HEK293T (cell line): ENCODE data around the gene LRRC8E.

ENCODE experiments used
- CTCF ChIA-PET: fragments of 350-600 bp; formaldehyde crosslinking; extraction: SDS; loops from one replicate; lab custom pipeline; 2021; ENCODE audit warnings: antibody characterized with exemption, inconsistent platforms; lab: Yijun Ruan, JAX
- POLR2A ChIA-PET: fragments of 350-600 bp; formaldehyde crosslinking; extraction: SDS; loops from one replicate; lab custom pipeline; 2020; ENCODE audit warnings: antibody characterized with exemption, inconsistent platforms; lab: Yijun Ruan, JAX
- DNase-seq: peaks from one replicate; pipeline ENCODE4 v3.0.0; 2012; ENCODE audit warnings: mixed read lengths; ENCODE audit errors: extremely low spot score
- ARNT ChIP-seq: fragments of 450-650 bp; IDR thresholded peaks from 2 replicates; pipeline ENCODE4 v1.6.1; 2017; ENCODE audit warnings: mild to moderate bottlenecking
- BHLHE40 ChIP-seq: fragments of 450-650 bp; IDR thresholded peaks from 2 replicates; pipeline ENCODE4 v1.6.1; 2016; ENCODE audit warnings: mild to moderate bottlenecking, moderate library complexity, borderline replicate concordance
- CTBP1 ChIP-seq: fragments of 450-650 bp; IDR thresholded peaks from 2 replicates; pipeline ENCODE4 v1.6.1; 2016; ENCODE audit warnings: borderline replicate concordance
- ELF4 ChIP-seq: fragments of 450-650 bp; IDR thresholded peaks from 2 replicates; pipeline ENCODE4 v1.6.1; 2017; ENCODE audit warnings: antibody characterized with exemption
- FOXA1 ChIP-seq: fragments of 450-650 bp; IDR thresholded peaks from 2 replicates; pipeline ENCODE4 v1.6.1; 2016; ENCODE audit warnings: mild to moderate bottlenecking
- FOXK2 ChIP-seq: fragments of 450-650 bp; IDR thresholded peaks from 2 replicates; pipeline ENCODE4 v1.6.1; 2016; ENCODE audit warnings: mild to moderate bottlenecking
- FOXM1 ChIP-seq: fragments of 450-650 bp; IDR thresholded peaks from 2 replicates; pipeline ENCODE4 v1.6.1; 2017; ENCODE audit warnings: mild to moderate bottlenecking, borderline replicate concordance
- HDGF ChIP-seq: fragments of 450-650 bp; IDR thresholded peaks from 2 replicates; pipeline ENCODE4 v1.6.1; 2017; ENCODE audit warnings: antibody characterized with exemption, borderline replicate concordance
- L3MBTL2 ChIP-seq: fragments of 450-650 bp; conservative IDR thresholded peaks from 2 replicates; pipeline ENCODE4 v1.6.1; 2016; ENCODE audit warnings: mild to moderate bottlenecking
- LEF1 ChIP-seq: fragments of 450-650 bp; IDR thresholded peaks from 2 replicates; pipeline ENCODE4 v1.6.1; 2017; ENCODE audit warnings: mild to moderate bottlenecking, borderline replicate concordance
- NFRKB ChIP-seq: fragments of 450-650 bp; IDR thresholded peaks from 2 replicates; pipeline ENCODE4 v1.6.1; 2016; ENCODE audit warnings: mild to moderate bottlenecking, moderate library complexity
- SP1 ChIP-seq: fragments of 450-650 bp; IDR thresholded peaks from 2 replicates; pipeline ENCODE4 v1.6.1; 2017
- SUZ12 ChIP-seq: fragments of 450-650 bp; IDR thresholded peaks from 2 replicates; pipeline ENCODE4 v1.6.1; 2016; ENCODE audit warnings: mild to moderate bottlenecking
- TARDBP ChIP-seq: fragments of 450-650 bp; IDR thresholded peaks from 2 replicates; pipeline ENCODE4 v1.6.1; 2016
- ZNF384 ChIP-seq: fragments of 450-650 bp; IDR thresholded peaks from 2 replicates; pipeline ENCODE4 v1.6.1; 2016
- TF ChIP-seq, protein P1 (sequence below): fragments of 450-650 bp; IDR thresholded peaks from 2 replicates; pipeline ENCODE4 v1.6.1; 2016

LRRC8E gene

DNA sequence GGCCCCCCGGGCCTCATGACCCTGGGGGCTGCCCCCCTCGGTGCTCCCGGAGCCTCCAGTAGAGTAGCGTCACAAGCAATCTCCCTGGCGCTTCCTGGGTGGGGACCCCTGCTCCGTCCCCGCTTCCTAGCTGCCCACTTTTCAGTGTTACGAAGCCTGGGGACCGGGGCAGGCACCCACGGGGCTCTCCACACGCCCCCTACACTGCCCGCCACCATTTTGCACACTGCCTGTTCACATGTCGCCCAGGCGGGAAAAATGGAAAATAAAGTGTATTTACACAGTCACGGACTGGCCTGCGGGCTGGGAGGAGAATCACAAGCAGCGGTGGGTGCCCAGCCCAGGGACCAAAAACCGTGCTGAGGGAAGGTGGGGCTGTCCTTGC lies 23.6 kb upstream of the LRRC8E start:
- CTCF ChIA-PET = no interaction called here

DNA sequence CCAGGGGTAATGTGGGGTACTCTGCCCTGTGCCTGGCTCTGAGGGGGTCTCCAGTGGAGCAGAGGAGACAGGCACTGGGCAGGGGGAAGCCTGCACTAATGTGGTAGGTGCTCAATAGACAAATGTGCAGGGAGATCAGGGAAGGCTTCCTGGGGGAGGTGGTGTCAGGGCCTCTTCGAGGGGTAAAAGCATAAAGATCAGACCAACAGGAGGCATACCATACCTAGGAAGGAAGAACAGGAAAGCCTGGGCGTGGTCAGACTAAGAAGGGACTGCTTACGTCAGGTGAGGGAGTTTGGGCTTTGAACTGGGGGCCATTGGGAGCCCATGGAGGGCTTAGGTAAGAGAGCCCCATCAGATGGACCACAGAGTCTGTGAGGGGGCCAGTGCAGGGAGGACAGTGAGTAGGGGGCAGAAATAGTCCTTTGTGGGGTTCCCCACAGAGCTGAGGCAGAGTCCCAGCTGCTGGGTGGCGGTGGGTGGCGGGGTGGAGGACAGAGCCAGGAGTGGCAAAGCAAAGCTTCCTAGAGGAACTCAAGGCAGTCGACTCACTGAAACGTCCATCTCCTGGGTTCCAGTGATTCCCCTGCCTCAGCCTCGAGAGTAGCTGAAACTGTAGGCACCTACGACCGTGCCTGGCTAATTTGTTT lies 22.9 kb upstream of the LRRC8E start:
- POLR2A ChIA-PET = interaction anchor here (0.9 to 1.2 kb wide), 2 partner anchors 38 kb away, joined by 3 read pairs; partner anchors contain the start of gene MAP2K7

More for the DNA sequence above, 23.6 kb upstream of the LRRC8E start:
- POLR2A ChIA-PET = interaction anchor here (1.2 kb wide), 1 partner anchor 39 kb away, joined by 3 read pairs; the partner anchor contains the start of gene MAP2K7
- TF ChIP-seq ZNF384 (no peak), TARDBP (no peak), SP1 (no peak), CTBP1 (no peak), FOXM1 (no peak), L3MBTL2 (no peak), ELF4 (no peak), ARNT (no peak), BHLHE40 (no peak), HDGF (no peak), SUZ12 (no peak), NFRKB (no peak), FOXK2 (no peak), FOXA1 (no peak), LEF1 (no peak)
- TF ChIP-seq, protein P1, sequence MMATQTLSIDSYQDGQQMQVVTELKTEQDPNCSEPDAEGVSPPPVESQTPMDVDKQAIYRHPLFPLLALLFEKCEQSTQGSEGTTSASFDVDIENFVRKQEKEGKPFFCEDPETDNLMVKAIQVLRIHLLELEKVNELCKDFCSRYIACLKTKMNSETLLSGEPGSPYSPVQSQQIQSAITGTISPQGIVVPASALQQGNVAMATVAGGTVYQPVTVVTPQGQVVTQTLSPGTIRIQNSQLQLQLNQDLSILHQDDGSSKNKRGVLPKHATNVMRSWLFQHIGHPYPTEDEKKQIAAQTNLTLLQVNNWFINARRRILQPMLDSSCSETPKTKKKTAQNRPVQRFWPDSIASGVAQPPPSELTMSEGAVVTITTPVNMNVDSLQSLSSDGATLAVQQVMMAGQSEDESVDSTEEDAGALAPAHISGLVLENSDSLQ = no peak
- DNase-seq = no peak

DNA sequence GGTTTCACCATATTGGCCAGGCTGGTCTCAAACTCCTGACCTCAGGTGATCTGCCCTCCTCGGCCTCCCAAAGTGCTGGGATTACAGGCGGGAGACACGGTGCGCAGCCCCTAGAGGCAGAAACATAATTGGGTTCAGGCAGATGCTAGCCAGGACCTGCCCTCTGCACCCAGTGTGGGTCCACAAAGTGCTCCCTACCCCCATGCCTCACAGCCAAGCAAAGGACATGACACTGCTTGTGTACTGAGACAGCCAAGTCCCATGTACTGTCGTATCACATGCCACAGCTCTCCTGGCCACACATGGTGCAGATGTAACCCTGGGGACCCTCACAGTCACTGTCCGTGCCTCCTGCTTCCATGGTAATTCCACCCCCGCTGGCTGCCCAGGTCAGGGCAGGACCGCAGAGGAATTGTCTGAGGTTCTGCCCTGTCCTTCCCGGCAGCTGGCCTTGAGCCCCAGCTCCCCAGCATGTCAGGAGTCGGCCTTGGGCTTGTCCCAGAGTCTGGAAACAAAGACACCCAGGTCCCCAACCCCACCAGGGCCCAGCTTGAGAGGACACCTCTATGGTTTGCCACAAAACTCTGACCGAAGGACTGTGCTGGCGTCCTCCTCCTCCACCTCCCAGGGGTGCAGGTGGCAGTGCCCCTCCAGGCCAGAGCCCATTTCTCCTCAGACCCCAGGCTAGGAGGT lies 21.8 kb upstream of the LRRC8E start:
- TF ChIP-seq HDGF (no peak), ELF4 (no peak), FOXK2 (no peak), CTBP1 (no peak), LEF1 (no peak), L3MBTL2 (no peak), TARDBP (no peak), FOXM1 (no peak), BHLHE40 (no peak), SUZ12 (no peak), SP1 (no peak), FOXA1 (no peak), NFRKB (no peak), ZNF384 (no peak), ARNT (no peak)
- TF ChIP-seq, protein P1 = no peak
- ChIA-PET POLR2A (interaction anchor here (0.9 kb wide), 1 partner anchor 37 kb away, joined by 3 read pairs; the partner anchor contains the start of gene MAP2K7), CTCF (interaction anchor here (1.4 kb wide), 1 partner anchor 14 kb away, joined by 4 read pairs; no protein-coding TSS in a partner anchor)
- DNase-seq = no peak

More for the DNA sequence above, 22.9 kb upstream of the LRRC8E start:
- CTCF ChIA-PET = no interaction called here
- TF ChIP-seq FOXK2 (no peak), FOXA1 (no peak), FOXM1 (no peak), CTBP1 (no peak), HDGF (no peak), ARNT (no peak), SP1 (no peak)
- TF ChIP-seq, protein P1 = no peak
- no peak for DNase-seq

DNA sequence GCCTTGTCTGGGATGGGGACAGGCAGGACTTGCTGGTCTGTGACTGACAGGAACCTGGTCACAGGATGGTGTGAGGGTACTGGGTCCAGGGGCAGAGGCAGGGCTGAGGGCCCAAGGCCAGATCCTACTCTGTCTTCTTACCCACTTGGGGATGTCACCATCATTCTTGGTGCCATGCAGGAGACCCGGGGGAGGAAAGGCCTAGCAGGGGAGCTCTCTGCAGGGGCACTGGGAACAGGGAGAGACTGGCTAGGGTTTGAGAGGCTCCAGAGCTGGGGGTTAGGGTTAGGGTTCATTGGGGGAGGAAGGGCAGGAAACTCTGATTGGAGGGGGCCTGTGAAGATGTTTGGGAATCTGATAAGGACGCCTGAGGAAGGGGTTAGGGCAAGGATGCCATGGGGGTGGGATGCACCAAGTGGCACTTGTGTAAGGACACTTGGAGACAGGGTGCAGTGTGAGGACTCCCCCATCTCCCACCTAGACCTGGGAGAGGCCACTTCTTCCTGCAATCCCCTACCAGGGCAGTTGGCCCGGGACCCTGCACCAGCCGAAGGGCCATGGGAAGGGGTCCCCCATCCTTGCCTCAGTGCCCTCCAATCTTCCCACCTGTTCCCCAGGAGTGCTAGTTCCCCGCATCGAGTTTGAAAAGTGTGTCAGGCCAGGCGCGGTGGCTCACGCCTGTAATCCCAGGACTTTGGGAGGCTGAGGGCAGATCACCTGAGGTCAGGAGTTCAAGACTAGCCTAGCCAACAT lies 21.0 kb upstream of the LRRC8E start:
- TF ChIP-seq HDGF (no peak), SP1 (no peak), TARDBP (no peak), LEF1 (no peak), ARNT (no peak), SUZ12 (no peak), L3MBTL2 (no peak), ELF4 (no peak), ZNF384 (no peak), FOXM1 (no peak), BHLHE40 (no peak), CTBP1 (no peak), FOXA1 (no peak), FOXK2 (no peak), NFRKB (no peak)
- TF ChIP-seq, protein P1 = no peak
- CTCF ChIA-PET = interaction anchor here (1.4 kb wide), 1 partner anchor 15 kb away, joined by 4 read pairs; no protein-coding TSS in a partner anchor
- POLR2A ChIA-PET = no interaction called here
- DNase-seq = no peak
